ENCODE measurements around the gene FXN.

GRCh38 chr9:69122549-69123141 lies 87.1 kb downstream of the FXN start:
- TF ChIP-seq CTCF (IDR thresholded peaks at IDR 0.05; ENCODE audit: extremely low read depth in 1 of 2, insufficient read depth in 1 of 2, low read depth in 1 of 2, low read length in 2 of 2) (no peak), POLR2A (IDR thresholded peaks at IDR 0.05; ENCODE audit: low read depth, low read length) (no peak), EZH2 (IDR thresholded peaks at IDR 0.05; ENCODE audit: borderline replicate concordance, low read depth, low read length, severe bottlenecking) (no peak), POLR2AphosphoS5 (IDR thresholded peaks at IDR 0.05; ENCODE audit: insufficient read depth, low read depth, low read length) (no peak), MYC (IDR thresholded peaks at IDR 0.05; ENCODE audit: low read depth, low read length) (no peak), MAX (IDR thresholded peaks at IDR 0.05; ENCODE audit: insufficient read depth, insufficient read length) (no peak), JUN (IDR thresholded peaks at IDR 0.05; ENCODE audit: borderline replicate concordance, insufficient read depth, insufficient read length, low read depth) (no peak)
